Glomerular visceral epithelial cell (primary cell): ENCODE data around the gene AACS.
"Not testable (repeated sequence)": the region's sequence is repeated elsewhere in the genome, so short reads cannot be mapped to it uniquely, and the experiment has no call there.

Experiments
- DNase-seq: peaks from one replicate; pipeline ENCODE4 v3.0.0-alpha.2; 2016; ENCODE audit errors: extremely low spot score

Gene AACS

DNA sequence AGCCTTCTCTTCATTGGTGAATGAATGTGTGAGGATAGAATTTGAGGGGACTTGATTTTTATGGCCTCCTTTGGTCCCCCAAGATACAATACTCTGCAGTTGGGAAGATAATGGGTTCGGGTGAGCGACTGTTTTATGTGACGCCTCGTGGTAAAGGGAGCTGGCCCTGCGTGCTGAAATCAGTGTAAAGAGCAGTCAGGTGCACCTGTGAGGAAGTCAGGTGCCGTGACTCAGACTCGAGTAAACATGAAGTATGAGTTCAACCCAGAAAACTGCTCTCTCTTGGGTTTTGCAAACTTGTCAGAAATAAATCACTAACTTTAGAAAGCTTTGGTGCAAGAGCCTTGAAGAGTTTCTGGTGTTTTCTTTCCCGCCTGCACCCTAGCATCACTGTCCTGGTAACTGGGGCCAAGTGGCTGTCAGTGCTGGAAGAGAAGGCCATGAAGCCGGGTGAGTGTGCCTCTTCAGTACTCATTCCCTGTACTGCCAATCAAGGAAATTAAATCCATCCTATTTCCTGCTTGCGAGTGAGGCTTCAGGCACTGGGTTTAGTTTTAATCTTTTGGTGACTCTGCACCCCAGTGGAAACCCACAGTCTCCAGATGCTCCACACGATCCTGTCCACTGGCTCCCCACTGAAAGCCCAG is 59.2 kb downstream of the AACS start:
- DNase-seq, result no peak

DNA sequence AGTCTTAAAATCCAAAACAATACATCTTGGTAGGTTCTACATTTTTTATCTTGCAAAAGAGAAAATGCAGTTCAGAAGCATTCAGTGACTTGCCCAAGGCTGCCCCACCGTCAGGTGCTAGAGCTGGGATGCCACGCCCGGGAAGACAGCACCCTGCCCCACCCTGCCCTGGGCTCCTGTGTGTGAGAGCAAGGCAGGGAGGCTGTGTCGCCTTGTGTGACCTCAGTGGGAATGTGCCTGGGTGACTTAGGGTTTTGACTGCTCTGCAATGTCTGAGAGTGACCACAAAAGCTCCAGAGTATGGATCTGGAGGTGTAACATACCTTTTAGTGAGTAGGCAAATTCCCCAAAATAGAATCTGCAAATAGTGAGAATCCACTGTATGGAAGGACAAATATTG is 60.0 kb downstream of the AACS start:
- no peak for DNase-seq

GRCh38 chr12:125128439-125129178 is 63.4 kb downstream of the AACS start:
- DNase-seq, result no peak

DNA sequence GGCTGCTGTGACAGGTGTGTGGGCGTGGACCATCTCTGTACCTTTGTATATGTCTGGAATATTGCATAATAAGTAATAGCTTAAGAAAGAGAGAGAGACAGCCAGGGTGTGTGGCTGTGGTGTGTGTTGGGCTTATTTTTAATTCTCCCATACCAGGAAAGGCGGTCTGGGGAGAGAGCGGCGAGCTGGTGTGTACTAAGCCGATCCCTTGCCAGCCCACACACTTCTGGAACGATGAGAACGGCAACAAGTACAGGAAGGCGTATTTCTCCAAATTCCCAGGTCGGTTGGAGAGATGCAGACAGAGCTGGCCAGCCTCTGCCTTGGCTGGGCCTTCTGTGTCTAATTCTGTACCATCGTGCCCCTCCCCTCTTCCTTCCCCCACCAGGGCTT is 63.9 kb downstream of the AACS start:
- DNase-seq, result no peak

DNA sequence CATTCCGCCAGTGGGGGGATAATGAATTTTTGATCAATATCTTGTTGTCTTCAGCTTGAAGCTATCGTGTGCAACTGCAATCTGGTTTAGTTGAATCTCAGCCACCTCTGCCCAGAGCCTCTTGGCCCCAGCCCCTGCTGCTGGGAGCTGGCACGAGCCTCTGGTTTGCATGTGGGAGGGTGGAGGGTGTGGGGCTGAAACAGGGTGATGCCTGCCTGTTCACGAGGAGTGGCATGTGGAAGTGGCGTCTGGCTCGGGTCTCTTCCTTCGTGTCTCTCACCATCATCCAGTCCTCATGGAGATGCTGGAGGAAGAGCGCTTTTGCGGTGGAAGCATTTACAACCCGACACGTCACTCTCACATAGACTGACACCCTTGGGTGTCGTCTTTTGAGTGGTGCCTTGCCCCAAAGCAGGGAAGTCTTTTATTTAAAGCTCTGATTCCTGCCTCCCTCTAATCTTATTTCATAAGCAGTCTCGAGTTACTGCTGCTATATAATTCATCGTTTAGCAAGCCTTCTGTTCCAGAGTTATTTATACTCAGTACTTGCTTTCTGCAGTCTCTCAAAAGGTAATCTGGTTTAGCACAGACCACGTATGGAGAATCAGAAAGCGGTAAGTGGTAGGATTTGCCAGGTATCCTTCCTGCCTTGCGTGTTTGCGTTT is 64.5 kb downstream of the AACS start:
- no peak for DNase-seq

- no peak for DNase-seq
Observed at GRCh38 chr12:125131958-125132357, 66.7 kb downstream of the AACS start.

DNA sequence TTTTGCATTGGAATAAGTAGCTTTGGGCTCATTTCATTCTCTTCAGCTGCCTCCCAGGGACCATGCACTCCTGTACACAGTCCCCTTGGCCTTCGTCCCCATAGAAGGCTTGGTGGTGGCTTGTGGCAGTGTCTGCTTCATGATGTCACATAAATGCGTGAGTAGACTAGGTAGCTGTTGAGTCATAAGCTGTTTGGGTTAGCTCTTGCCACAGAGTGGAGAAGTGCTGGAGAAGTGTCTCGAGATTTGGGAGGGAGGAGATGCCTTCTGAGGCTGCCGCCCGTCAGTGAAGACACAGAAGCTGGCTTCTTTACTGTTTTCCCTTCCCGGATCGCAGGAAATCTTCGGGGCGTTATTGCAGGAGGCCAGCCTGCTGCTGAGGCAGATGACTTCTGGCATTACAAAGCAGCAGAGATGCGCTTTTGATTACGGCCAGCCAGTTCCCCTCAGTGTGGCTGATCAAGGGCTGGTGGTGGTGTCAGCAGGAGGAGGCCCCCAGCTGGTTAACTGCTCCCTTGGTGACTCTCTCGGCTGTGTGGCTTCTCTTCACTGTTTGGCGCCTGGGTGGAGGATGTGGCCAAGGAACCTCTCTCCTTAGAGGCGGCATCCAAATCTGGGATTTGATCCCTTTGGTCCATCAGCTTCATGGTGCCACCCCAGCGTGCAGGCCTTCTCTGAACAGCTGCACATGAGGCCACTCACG is 67.6 kb downstream of the AACS start:
- DNase-seq, result no peak

GRCh38 chr12:125133616-125134015 is 68.4 kb downstream of the AACS start:
- DNase-seq, result no peak

DNA sequence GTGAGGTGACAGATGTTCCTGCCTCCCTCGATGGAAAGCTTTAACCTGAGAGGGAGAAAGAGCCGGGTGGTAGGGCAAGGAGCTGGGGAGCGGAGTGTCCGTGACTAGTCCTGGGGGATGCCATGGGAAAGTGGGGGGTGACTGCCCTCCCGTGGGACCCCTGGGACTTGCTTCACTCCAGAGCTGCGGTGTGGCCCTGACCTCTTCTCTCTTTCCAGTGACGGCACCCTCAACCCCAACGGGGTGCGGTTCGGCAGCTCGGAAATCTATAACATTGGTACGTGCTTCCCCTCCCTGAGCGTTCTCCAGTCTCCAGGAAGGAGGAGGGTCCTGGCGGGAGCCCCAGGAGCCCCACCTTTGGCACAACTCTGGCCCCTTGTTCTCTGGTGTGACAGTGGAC is 69.3 kb downstream of the AACS start:
- no peak for DNase-seq

DNA sequence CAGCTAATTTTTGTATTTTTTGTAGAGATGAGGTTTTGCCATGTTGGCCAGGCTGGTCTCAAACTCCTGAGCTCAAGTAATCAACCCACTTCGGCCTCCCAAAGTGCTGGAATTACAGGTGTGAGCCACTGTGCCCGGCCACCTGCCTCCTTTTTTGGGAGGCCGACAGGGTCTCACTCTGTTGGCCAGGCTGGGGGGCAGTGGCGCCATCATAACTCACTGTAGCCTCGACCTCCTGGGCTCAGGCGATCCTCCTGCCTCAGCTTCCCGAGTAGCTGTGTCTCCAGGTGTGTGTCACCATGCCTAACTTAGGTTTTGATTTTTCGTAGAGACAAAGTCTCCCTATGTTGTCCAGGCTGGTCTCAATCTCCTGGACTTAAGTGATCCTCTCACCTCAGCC is 70.7 kb downstream of the AACS start:
- DNase-seq, result no peak

GRCh38 chr12:125136702-125137101 is 71.5 kb downstream of the AACS start:
- no peak for DNase-seq

GRCh38 chr12:125137766-125138344 is 72.6 kb downstream of the AACS start:
- DNase-seq, result no peak

GRCh38 chr12:125140279-125141209 is 75.3 kb downstream of the AACS start:
- peak; percentile 70 for DNase-seq

DNA sequence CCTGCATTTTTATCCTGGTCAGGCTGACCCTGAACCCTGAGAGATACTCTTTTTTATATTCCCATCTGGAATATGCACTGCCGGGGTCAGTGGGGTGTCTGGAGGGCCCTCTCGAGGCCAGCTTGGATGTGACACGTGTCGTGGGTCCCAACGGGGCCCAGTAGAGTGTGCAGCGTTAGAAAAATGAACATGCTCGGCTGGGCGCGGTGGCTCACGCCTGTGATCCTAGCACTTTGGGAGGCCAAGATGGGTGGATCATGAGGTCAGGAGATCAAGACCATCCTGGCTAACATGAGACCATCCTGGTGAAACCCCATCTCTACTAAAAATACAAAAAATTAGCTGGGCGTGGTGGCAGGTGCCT is 76.0 kb downstream of the AACS start:
- DNase-seq, result not testable (repeated sequence)

- no peak for DNase-seq
Observed at GRCh38 chr12:125142601-125143000, 77.4 kb downstream of the AACS start.

DNA sequence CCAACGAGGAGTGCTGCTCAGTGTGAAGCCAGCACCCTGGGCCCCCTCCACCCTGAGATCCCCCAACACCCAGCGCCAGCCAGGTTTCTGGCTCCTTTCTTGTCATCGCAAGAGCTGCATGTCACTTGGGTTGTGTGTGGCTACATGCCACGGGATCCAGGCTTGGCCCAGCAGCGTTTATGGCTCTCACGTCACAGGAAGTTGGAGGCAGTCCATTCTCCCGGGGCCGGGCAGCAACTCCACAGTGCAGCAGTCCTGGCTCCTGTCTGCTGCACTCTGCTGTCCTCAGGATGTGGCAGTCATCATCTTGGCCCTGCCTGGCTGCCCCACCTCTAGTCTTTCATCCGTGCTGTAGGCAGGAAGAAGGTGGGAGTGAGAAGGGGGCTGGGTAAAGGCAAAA is 78.3 kb downstream of the AACS start:
- DNase-seq, result no peak

- DNase-seq, result no peak
Observed at GRCh38 chr12:125145196-125145595, 80.0 kb downstream of the AACS start.

- DNase-seq, result no peak
Observed at GRCh38 chr12:125148316-125148715, 83.1 kb downstream of the AACS start.

DNA sequence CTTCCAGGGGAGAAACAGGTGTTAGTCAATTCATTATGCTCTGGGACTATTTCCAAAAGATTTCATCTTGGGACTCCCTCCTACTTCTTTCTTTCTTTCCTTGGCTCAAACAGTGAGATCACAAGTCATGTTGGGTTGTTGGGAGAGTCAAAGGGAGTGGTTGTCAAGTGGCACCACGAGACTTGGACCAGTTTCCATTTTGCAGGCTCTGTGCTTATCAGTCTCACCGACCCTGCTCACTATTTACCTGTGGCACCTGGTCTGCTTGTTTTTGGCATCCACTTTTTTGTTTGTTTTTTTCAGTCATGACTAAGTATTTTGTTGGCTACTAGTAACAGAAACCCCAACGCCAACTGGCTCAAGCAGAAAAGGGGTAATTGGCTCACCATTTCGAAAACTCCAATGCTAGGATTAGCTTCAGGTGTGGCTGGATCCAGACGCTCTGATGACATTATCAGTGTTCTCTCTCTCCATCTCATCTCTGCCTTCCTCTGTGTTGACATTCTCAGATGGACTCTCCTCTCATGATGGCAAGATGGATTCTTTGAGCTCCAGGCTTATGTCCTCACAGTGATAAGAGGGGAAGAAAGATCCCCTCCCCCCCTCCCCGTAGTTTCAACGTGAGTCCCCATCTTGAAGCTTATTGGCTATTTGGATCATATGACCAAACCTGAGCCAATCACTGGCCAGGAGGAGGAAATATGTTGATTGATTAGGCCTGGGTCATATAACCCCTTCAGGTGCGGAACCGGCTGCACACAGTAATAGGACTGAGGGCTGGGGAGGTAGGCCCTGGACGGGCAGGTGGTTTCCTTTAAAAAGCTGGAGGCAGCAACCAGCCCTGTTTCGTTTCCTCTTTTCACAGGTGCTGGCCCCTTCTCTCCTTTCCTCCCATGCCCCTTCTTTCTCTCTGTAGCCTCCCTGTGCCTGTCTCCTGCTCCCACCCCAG is 84.2 kb downstream of the AACS start:
- no peak for DNase-seq

DNA sequence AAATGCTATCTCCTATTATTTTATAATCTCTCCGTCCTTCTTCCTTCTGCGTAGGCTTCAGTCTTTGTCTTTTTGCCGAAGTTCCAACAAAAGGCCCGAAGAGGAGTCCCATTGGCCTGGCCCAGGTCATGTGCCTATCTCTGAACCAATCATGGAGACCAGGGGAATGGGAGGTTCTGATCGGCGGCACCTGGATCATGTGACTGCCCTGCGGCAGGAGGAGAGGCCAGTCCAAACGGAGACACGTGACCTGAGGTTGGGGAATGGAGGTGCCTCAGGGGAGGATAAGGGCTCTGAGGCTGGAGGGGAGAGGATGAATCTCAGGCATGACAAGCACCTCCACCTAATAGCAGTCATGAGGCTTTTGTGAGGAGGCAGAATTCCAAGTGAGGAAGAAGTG is 86.0 kb downstream of the AACS start:
- DNase-seq, result no peak
